DND-41 (cell line): ENCODE data around the gene IL11RA.

Experiments used
- ATAC-seq: fragments of 200-7000 bp; cut with Tn5 transposase; 3 replicates; pipeline ENCODE4 v1.9.1; 2021; ENCODE audit warnings: low read depth; ENCODE audit not compliant: insufficient read depth
- DNase-seq: peaks from one replicate; pipeline ENCODE4 v3.0.0-alpha.2; 2020
- H2AFZ ChIP-seq: 2 replicates; pipeline ENCODE4 v1.6.0; 2012; ENCODE audit warnings: low read depth, low read length
- H3K27ac ChIP-seq: 2 replicates; pipeline ENCODE4 v1.5.1; 2012; ENCODE audit warnings: low read length, inconsistent platforms
- H3K27me3 ChIP-seq: fragments of 200-600 bp; sonication (generic); 2 replicates; pipeline ENCODE4 v1.6.0; 2012; ENCODE audit warnings: low read length, mild to moderate bottlenecking, inconsistent platforms; ENCODE audit not compliant: insufficient read depth, poor library complexity
- H3K36me3 ChIP-seq: 2 replicates; pipeline ENCODE4 v1.5.1; 2012; ENCODE audit warnings: low read length, inconsistent platforms; ENCODE audit not compliant: insufficient read depth
- H3K4me1 ChIP-seq: 2 replicates; pipeline ENCODE4 v1.5.1; 2012; ENCODE audit warnings: mild to moderate bottlenecking, low read length; ENCODE audit not compliant: insufficient read depth
- H3K4me2 ChIP-seq: 2 replicates; pipeline ENCODE4 v1.6.0; 2012; ENCODE audit warnings: mild to moderate bottlenecking, moderate library complexity, low read length, inconsistent platforms; ENCODE audit not compliant: insufficient read depth
- H3K4me3 ChIP-seq, 2 experiments: fragments of 200-600 bp in 1 of 2; shearing (Covaris generic) in 1 of 2; 2 replicates each; pipeline ENCODE4 v1.5.1; 2012 to 2016; ENCODE audit warnings: inconsistent platforms in 2 of 2, low read length in 2 of 2, mild to moderate bottlenecking in 2 of 2, low read depth in 1 of 2, moderate library complexity in 1 of 2
- H3K79me2 ChIP-seq: 2 replicates; pipeline ENCODE4 v1.6.0; 2012; ENCODE audit warnings: low read length, inconsistent platforms; ENCODE audit not compliant: insufficient read depth
- H3K9ac ChIP-seq: 2 replicates; pipeline ENCODE4 v1.6.0; 2012; ENCODE audit warnings: low read depth, mild to moderate bottlenecking, inconsistent platforms, low read length, moderate library complexity
- H3K9me3 ChIP-seq: 2 replicates; pipeline ENCODE4 v1.5.1; 2012; ENCODE audit warnings: low read length, moderate library complexity, mild to moderate bottlenecking, inconsistent platforms; ENCODE audit not compliant: insufficient read depth, severe bottlenecking
- H4K20me1 ChIP-seq: 2 replicates; pipeline ENCODE4 v1.6.0; 2012; ENCODE audit warnings: low read length; ENCODE audit not compliant: insufficient read depth
- EZH2 ChIP-seq: IDR thresholded peaks from 3 replicates; pipeline ENCODE4 v1.6.1; 2012; ENCODE audit warnings: borderline replicate concordance, low read depth, mild to moderate bottlenecking, moderate library complexity, low read length, inconsistent platforms; ENCODE audit not compliant: severe bottlenecking
- TF ChIP-seq, protein P1 (sequence below): IDR thresholded peaks from 2 replicates; pipeline ENCODE4 v1.5.1; 2012; ENCODE audit warnings: borderline replicate concordance, low read length, moderate library complexity, mild to moderate bottlenecking; ENCODE audit not compliant: poor library complexity, severe bottlenecking; ENCODE audit errors: extremely low read depth

IL11RA gene

DNA sequence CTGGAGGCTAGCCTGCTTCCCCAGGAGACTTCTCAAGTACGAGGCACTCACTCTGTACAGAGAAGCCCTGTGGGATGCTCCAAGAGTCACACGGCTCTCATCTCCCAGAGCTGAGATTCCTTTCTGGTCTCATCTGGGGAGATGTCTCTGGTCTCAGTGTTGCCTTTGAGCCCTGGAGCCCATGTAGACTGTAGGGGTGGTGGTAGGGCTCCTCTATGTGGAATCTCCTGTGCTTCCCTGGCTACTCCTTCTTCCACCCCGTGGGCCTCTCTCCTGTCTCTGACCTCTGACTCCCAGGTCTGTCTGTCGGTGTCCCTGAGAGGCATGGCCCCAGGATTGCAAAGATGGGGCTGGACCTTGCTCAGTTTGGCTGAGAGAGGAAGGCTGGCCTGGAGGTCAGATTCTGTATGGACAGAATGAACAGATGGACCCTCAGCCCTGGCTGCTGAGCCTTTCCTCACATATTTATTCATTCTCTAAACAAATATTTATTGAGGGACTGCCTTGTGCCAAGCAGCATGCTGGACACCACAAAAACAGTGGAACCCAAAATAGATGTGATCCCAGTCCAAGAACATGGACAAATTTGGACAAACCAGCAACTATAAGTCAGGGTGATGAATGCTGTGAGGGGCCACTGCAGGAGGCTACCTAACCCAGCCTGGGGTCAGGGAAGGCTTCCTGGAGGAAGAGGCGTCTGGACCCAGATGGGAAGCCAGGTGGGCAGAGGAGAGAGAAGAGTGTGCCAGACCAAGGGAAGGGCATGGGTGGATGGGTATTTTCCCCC lies 36.5 kb downstream of the IL11RA start:
- H3K4me1 ChIP-seq = no peaks in the 10 kb centered on the region
- no peak overlapping the region for H2AFZ ChIP-seq
- H3K27ac ChIP-seq = no peak overlapping the region
- no peaks in the 10 kb centered on the region for H3K79me2 ChIP-seq
- H3K9me3 ChIP-seq = no peaks in the 10 kb centered on the region
- no peaks in the 10 kb centered on the region for H3K36me3 ChIP-seq
- TF ChIP-seq EZH2 = no peak
- TF ChIP-seq, protein P1, sequence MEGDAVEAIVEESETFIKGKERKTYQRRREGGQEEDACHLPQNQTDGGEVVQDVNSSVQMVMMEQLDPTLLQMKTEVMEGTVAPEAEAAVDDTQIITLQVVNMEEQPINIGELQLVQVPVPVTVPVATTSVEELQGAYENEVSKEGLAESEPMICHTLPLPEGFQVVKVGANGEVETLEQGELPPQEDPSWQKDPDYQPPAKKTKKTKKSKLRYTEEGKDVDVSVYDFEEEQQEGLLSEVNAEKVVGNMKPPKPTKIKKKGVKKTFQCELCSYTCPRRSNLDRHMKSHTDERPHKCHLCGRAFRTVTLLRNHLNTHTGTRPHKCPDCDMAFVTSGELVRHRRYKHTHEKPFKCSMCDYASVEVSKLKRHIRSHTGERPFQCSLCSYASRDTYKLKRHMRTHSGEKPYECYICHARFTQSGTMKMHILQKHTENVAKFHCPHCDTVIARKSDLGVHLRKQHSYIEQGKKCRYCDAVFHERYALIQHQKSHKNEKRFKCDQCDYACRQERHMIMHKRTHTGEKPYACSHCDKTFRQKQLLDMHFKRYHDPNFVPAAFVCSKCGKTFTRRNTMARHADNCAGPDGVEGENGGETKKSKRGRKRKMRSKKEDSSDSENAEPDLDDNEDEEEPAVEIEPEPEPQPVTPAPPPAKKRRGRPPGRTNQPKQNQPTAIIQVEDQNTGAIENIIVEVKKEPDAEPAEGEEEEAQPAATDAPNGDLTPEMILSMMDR = no peak
- peaks cover 9% of the 10 kb centered on the region for H3K27me3 ChIP-seq
- no peak for ATAC-seq
- no peak overlapping the region for H3K4me3 ChIP-seq
- H4K20me1 ChIP-seq = no peaks in the 10 kb centered on the region
- no peak for DNase-seq
- no peak overlapping the region for H3K9ac ChIP-seq
- no peak overlapping the region for H3K4me2 ChIP-seq

DNA sequence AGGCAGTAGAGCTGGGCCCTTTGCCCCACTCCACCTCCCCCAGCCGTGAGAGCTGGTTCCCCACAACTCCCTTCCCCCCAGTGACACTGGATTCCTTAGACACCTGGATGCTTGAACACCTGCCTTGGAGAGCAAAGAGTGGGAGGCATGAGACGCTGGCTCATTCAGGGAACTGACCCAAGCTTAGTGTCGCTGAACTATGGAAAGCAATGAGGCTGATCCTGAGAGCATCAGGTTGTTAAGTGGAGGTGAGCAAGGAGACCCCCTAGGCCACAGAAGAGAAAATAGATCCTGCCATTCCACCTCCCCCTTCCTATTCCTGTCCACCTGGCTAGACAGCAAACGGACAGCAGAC lies 37.1 kb downstream of the IL11RA start:
- ATAC-seq (no peak), DNase-seq (no peak)
- H3K27ac ChIP-seq = no peak overlapping the region

DNA sequence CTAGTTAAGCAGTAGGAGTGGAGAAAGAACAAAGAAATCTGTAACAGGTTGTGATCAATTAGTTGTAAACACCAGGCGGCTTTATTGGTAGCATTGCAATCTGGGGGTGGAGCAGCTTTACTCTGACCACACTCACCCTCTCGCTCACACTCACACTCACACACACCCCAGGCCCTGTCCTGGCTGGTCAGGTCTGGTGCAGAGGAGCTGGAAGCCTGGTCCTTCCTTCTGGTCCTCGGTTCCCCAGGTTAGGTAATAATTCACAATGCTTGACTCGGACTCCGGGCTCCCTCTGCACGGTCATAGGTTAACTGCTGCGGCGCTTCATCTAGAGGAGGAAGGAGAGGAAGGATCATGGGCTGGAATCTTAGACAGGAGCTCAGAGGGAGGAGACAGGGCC lies 37.5 kb downstream of the IL11RA start:
- Histone ChIP-seq H3K79me2 (no peaks in the 10 kb centered on the region), H3K9me3 (no peaks in the 10 kb centered on the region), H3K9ac (no peak overlapping the region), H3K4me3 (no peak overlapping the region), H3K4me1 (no peaks in the 10 kb centered on the region), H2AFZ (no peak overlapping the region), H3K4me2 (no peak overlapping the region), H3K27me3 (peaks cover 9% of the 10 kb centered on the region), H3K27ac (no peak overlapping the region), H4K20me1 (no peaks in the 10 kb centered on the region), H3K36me3 (no peaks in the 10 kb centered on the region)
- no peak for ATAC-seq
- no peak for DNase-seq
- TF ChIP-seq, protein P1 = no peak
- no peak for TF ChIP-seq EZH2

More for the DNA sequence above, 37.1 kb downstream of the IL11RA start:
- H2AFZ ChIP-seq = no peak overlapping the region
- no peaks in the 10 kb centered on the region for H3K79me2 ChIP-seq
- peaks cover 9% of the 10 kb centered on the region for H3K27me3 ChIP-seq
- H3K36me3 ChIP-seq = no peaks in the 10 kb centered on the region
- no peaks in the 10 kb centered on the region for H4K20me1 ChIP-seq
- no peak overlapping the region for H3K4me3 ChIP-seq
- no peak overlapping the region for H3K4me2 ChIP-seq
- no peak overlapping the region for H3K9ac ChIP-seq
- no peak for TF ChIP-seq EZH2
- TF ChIP-seq, protein P1 = no peak
- H3K9me3 ChIP-seq = no peaks in the 10 kb centered on the region
- no peaks in the 10 kb centered on the region for H3K4me1 ChIP-seq
